ENCODE measurements around the gene MROH8. TPM values are rescaled to one million over a fixed set of nuclear protein-coding genes. Genes with fewer than 3 reads are reported as not detected.

Gene MROH8
- total and polyA plus RNA-seq, 2 of the 13 experiments (the other 11 are each of a cell fraction or from before 2014, with no cell fraction given) = 2.6 to 5.5 TPM

GRCh38 chr20:37095599-37096414, 83.5 kb downstream of the MROH8 start, which contains the start of gene RBL1 (continued):
- TF ChIP-seq, protein P1, sequence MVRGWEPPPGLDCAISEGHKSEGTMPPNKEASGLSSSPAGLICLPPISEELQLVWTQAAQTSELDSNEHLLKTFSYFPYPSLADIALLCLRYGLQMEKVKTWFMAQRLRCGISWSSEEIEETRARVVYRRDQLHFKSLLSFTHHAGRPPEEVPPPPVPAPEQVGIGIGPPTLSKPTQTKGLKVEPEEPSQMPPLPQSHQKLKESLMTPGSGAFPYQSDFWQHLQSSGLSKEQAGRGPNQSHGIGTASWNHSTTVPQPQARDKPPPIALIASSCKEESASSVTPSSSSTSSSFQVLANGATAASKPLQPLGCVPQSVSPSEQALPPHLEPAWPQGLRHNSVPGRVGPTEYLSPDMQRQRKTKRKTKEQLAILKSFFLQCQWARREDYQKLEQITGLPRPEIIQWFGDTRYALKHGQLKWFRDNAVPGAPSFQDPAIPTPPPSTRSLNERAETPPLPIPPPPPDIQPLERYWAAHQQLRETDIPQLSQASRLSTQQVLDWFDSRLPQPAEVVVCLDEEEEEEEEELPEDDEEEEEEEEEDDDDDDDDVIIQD (CRISPR knock-in tag; IDR thresholded peaks at IDR 0.05; ENCODE audit: low read depth) = peak; percentile 55; the same call in 1 of the 2 replicates
- TF ChIP-seq, protein P2, sequence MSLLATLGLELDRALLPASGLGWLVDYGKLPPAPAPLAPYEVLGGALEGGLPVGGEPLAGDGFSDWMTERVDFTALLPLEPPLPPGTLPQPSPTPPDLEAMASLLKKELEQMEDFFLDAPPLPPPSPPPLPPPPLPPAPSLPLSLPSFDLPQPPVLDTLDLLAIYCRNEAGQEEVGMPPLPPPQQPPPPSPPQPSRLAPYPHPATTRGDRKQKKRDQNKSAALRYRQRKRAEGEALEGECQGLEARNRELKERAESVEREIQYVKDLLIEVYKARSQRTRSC (CRISPR knock-in tag; IDR thresholded peaks at IDR 0.05; ENCODE audit: low read depth) = peak; percentile 99
- TF ChIP-seq ZNF205 (CRISPR knock-in tag; IDR thresholded peaks at IDR 0.05) (no peak; the same call in 1 of the 2 replicates), ZNF83 (CRISPR knock-in tag; IDR thresholded peaks at IDR 0.05; ENCODE audit: borderline replicate concordance) (no peak; the same call in none of the 2 replicates), SKI (IDR thresholded peaks at IDR 0.05; ENCODE audit: partially characterized antibody) (peak; percentile 62), RXRB (CRISPR knock-in tag; IDR thresholded peaks at IDR 0.05; ENCODE audit: borderline replicate concordance) (peak; percentile 71; the same call in 1 of the 2 replicates), NKX3-1 (CRISPR knock-in tag; IDR thresholded peaks at IDR 0.05) (peak; percentile 92), NR3C1 (CRISPR knock-in tag; IDR thresholded peaks at IDR 0.05) (no peak), MIXL1 (CRISPR knock-in tag; IDR thresholded peaks at IDR 0.05) (peak; percentile 63), GATAD1 (CRISPR knock-in tag; IDR thresholded peaks at IDR 0.05) (peak; percentile 95), CBX2 (IDR thresholded peaks at IDR 0.05; ENCODE audit: low read depth, low read length) (no peak; the same call in 1 of the 2 replicates), CBX2 (CRISPR knock-in tag; IDR thresholded peaks at IDR 0.05; ENCODE audit: low read depth) (peak; percentile 94), FOXA3 (CRISPR knock-in tag; IDR thresholded peaks at IDR 0.05) (no peak; the same call in 1 of the 2 replicates), CEBPG (CRISPR knock-in tag; IDR thresholded peaks at IDR 0.05) (peak; percentile 60), ZBTB7A (CRISPR knock-in tag; IDR thresholded peaks at IDR 0.05) (peak; percentile 88), KAT2B (IDR thresholded peaks at IDR 0.05; ENCODE audit: borderline replicate concordance, low read depth, low read length) (no peak), MED1 (CRISPR knock-in tag; IDR thresholded peaks at IDR 0.05) (peak; percentile 77), ZNF660 (CRISPR knock-in tag; IDR thresholded peaks at IDR 0.05; ENCODE audit: borderline replicate concordance, low read depth) (no peak; the same call in 1 of the 2 replicates), ZNF496 (CRISPR knock-in tag; IDR thresholded peaks at IDR 0.05; ENCODE audit: insufficient replicate concordance) (no peak), MTA3 (CRISPR knock-in tag; IDR thresholded peaks at IDR 0.05) (0 out of 2 replicates have a peak, but pooled peaks have one; percentile 15), TAF15 (IDR thresholded peaks at IDR 0.05; ENCODE audit: low read depth, low read length, poor library complexity, severe bottlenecking) (no peak), MAFG (CRISPR knock-in tag; IDR thresholded peaks at IDR 0.05) (no peak)
- TF ChIP-seq, protein P3, sequence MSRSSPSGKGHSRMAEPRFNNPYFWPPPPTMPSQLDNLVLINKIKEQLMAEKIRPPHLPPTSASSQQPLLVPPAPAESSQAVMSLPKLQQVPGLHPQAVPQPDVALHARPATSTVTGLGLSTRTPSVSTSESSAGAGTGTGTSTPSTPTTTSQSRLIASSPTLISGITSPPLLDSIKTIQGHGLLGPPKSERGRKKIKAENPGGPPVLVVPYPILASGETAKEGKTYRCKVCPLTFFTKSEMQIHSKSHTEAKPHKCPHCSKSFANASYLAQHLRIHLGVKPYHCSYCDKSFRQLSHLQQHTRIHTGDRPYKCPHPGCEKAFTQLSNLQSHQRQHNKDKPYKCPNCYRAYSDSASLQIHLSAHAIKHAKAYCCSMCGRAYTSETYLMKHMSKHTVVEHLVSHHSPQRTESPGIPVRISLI (CRISPR knock-in tag; IDR thresholded peaks at IDR 0.05; ENCODE audit: borderline replicate concordance) = peak; percentile 84
- TF ChIP-seq, protein P4, sequence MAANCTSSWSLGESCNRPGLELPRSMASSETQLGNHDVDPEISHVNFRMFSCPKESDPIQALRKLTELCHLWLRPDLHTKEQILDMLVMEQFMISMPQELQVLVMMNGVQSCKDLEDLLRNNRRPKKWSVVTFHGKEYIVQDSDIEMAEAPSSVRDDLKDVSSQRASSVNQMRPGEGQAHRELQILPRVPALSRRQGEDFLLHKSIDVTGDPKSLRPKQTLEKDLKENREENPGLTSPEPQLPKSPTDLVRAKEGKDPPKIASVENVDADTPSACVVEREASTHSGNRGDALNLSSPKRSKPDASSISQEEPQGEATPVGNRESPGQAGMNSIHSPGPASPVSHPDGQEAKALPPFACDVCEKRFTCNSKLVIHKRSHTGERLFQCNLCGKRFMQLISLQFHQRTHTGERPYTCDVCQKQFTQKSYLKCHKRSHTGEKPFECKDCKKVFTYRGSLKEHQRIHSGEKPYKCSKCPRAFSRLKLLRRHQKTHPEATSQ (CRISPR knock-in tag; IDR thresholded peaks at IDR 0.05; ENCODE audit: borderline replicate concordance) = peak; percentile 93
- TF ChIP-seq, protein P5, sequence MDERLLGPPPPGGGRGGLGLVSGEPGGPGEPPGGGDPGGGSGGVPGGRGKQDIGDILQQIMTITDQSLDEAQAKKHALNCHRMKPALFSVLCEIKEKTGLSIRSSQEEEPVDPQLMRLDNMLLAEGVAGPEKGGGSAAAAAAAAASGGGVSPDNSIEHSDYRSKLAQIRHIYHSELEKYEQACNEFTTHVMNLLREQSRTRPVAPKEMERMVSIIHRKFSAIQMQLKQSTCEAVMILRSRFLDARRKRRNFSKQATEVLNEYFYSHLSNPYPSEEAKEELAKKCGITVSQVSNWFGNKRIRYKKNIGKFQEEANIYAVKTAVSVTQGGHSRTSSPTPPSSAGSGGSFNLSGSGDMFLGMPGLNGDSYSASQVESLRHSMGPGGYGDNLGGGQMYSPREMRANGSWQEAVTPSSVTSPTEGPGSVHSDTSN (CRISPR knock-in tag; IDR thresholded peaks at IDR 0.05) = peak; percentile 43; the same call in 1 of the 2 replicates

Measured in HepG2 (cell line).